ENCODE results near the gene DEFB123.
"Not testable (repeated sequence)": the region's sequence is repeated elsewhere in the genome, so short reads cannot be mapped to it uniquely, and the experiment has no call there.

Gene DEFB123

GRCh38 chr20:31440012-31440659, at the start of gene DEFB123:
Gene DEFB123 (plus strand): TSS chr20:31440632. CDS start chr20:31440699, 67 bp downstream.
- DNase-seq = no peak

GRCh38 chr20:31392836-31393235, 47.6 kb upstream of the DEFB123 start:
- no peak for DNase-seq

- DNase-seq = no peak
These were observed 45.5 kb upstream of the DEFB123 start for GRCh38 chr20:31394900-31395299.

GRCh38 chr20:31403886-31404285, 36.5 kb upstream of the DEFB123 start:
- DNase-seq = no peak

- no peak for DNase-seq
These were observed 34.3 kb upstream of the DEFB123 start, which contains the start of gene DEFB121 for GRCh38 chr20:31406115-31406514. Gene DEFB121 (minus strand): TSS chr20:31406215. CDS start chr20:31406152, 63 bp downstream.

- no peak for DNase-seq
These were observed 30.4 kb upstream of the DEFB123 start for GRCh38 chr20:31410011-31410410.

- DNase-seq = no peak
These were observed 26.1 kb upstream of the DEFB123 start for GRCh38 chr20:31414381-31414780.

GRCh38 chr20:31415653-31416052, 24.8 kb upstream of the DEFB123 start:
- DNase-seq = no peak

GRCh38 chr20:31418307-31418706, 22.1 kb upstream of the DEFB123 start:
- DNase-seq = no peak

GRCh38 chr20:31425797-31426196, 14.6 kb upstream of the DEFB123 start:
- DNase-seq = no peak

GRCh38 chr20:31426891-31427551, 13.4 kb upstream of the DEFB123 start:
- not testable (repeated sequence) for DNase-seq

GRCh38 chr20:31427576-31427975, 12.9 kb upstream of the DEFB123 start:
- DNase-seq = not testable (repeated sequence)

GRCh38 chr20:31430568-31431115, 9.8 kb upstream of the DEFB123 start:
- no peak for DNase-seq

GRCh38 chr20:31446084-31446819, 5.8 kb downstream of the DEFB123 start:
- no peak for DNase-seq

- no peak for DNase-seq
These were observed 9.3 kb downstream of the DEFB123 start for GRCh38 chr20:31449511-31450414.

GRCh38 chr20:31452575-31452974, 12.1 kb downstream of the DEFB123 start:
- DNase-seq = no peak

- no peak for DNase-seq
These were observed 13.9 kb downstream of the DEFB123 start for GRCh38 chr20:31454361-31454760.

GRCh38 chr20:31470946-31471345, 30.5 kb downstream of the DEFB123 start:
- DNase-seq = not testable (repeated sequence)

GRCh38 chr20:31472395-31473330, 32.2 kb downstream of the DEFB123 start:
- no peak for DNase-seq

- DNase-seq = no peak
These were observed 33.1 kb downstream of the DEFB123 start for GRCh38 chr20:31473331-31474096.

- no peak for DNase-seq
These were observed 33.6 kb downstream of the DEFB123 start for GRCh38 chr20:31474097-31474436.

Measured in NCI-H510A (cell line).